Transverse colon (tissue), 4 donors: Measurements from ENCODE around the gene IL1RAPL1.

Experiments
- EP300 ChIP-seq: sonication (generic); formaldehyde crosslinking; IDR thresholded peaks from one replicate; pipeline ENCODE4 v1.6.1; 2017; ENCODE audit warnings: antibody characterized with exemption, low read depth
- POLR2A ChIP-seq: fragments of 450-650 bp; IDR thresholded peaks from one replicate; pipeline ENCODE4 v1.6.1; 2016; ENCODE audit warnings: antibody characterized with exemption, mild to moderate bottlenecking, moderate library complexity
- POLR2AphosphoS5 ChIP-seq, 3 donors: sonication (generic); formaldehyde crosslinking; IDR thresholded peaks; one replicate each; pipeline ENCODE4 v1.6.1; 2016; ENCODE audit warnings: antibody characterized with exemption in 3 of 3
- TF ChIP-seq, protein P1 (sequence below), 5 experiments: fragments of 200-600 bp in 3 of 5; fragments of 450-650 bp in 2 of 5; sonication (generic) in 3 of 5; IDR thresholded peaks; 1 replicate in 2 of 5; 2 replicates in 3 of 5; pipeline ENCODE4 v1.5.1; 2016 to 2017; ENCODE audit warnings: antibody characterized with exemption in 5 of 5, inconsistent platforms in 3 of 5, mild to moderate bottlenecking in 2 of 5, moderate library complexity in 1 of 5

DNA sequence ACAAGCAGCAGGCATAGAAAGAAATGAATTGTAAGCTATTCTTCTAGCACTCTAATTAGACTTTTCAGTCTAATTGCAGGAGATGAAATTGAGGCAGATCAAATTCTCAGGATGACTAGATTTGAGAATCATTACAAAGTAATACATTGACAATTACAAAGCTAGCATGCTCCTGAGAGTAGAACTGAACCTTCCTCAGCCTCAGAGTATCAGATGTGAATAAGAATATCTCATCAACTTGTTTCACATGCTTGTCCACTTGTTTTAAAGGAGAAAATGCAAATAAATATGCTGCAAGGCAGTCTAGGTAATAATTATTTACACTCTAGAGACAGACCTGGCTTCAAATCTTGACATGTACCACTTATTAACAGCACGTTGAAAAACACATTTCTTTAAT, 1137.1 kb downstream of the IL1RAPL1 start:
- TF ChIP-seq, protein P1, sequence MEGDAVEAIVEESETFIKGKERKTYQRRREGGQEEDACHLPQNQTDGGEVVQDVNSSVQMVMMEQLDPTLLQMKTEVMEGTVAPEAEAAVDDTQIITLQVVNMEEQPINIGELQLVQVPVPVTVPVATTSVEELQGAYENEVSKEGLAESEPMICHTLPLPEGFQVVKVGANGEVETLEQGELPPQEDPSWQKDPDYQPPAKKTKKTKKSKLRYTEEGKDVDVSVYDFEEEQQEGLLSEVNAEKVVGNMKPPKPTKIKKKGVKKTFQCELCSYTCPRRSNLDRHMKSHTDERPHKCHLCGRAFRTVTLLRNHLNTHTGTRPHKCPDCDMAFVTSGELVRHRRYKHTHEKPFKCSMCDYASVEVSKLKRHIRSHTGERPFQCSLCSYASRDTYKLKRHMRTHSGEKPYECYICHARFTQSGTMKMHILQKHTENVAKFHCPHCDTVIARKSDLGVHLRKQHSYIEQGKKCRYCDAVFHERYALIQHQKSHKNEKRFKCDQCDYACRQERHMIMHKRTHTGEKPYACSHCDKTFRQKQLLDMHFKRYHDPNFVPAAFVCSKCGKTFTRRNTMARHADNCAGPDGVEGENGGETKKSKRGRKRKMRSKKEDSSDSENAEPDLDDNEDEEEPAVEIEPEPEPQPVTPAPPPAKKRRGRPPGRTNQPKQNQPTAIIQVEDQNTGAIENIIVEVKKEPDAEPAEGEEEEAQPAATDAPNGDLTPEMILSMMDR (IDR thresholded peaks at IDR 0.05) = no peak
- TF ChIP-seq POLR2AphosphoS5 (IDR thresholded peaks at IDR 0.05) (no peak), EP300 (no peak), POLR2A (no peak)
